Neural progenitor cell (in vitro differentiated cells): ENCODE data around the gene SMU1.

ENCODE experiments used
- CTCF ChIP-seq: fragments of 200-600 bp; sonication (generic); IDR thresholded peaks from 2 replicates; pipeline ENCODE4 v1.5.1; 2017; ENCODE audit warnings: antibody characterized with exemption, mild to moderate bottlenecking
- EZH2 ChIP-seq: fragments of 200-600 bp; sonication (generic); IDR thresholded peaks from 2 replicates; pipeline ENCODE4 v1.6.1; 2017; ENCODE audit warnings: antibody characterized with exemption, mild to moderate bottlenecking, moderate library complexity
- EZH2phosphoT487 ChIP-seq: fragments of 200-600 bp; sonication (generic); IDR thresholded peaks from 2 replicates; pipeline ENCODE4 v1.6.1; 2017; ENCODE audit warnings: antibody characterized with exemption

GRCh38 chr9:33011831-33012230, 64.6 kb downstream of the SMU1 start:
- TF ChIP-seq CTCF, result no peak
- TF ChIP-seq EZH2, result no peak
- TF ChIP-seq EZH2phosphoT487, result no peak
